GM21576 (cell line): Measurements from ENCODE around the gene GSG1L2.

Source experiments
- ATAC-seq: cut with Tn5 transposase; IDR thresholded peaks from one replicate; pipeline ENCODE4 v1.9.1; 2021; ENCODE audit warnings: mild to moderate bottlenecking, moderate library complexity; ENCODE audit not compliant: unreplicated experiment

Gene GSG1L2

GRCh38 chr17:9825641-9826150 is 3.8 kb upstream of the GSG1L2 start, which contains the start of gene GLP2R:
Gene GLP2R (plus strand): TSS chr17:9825924. CDS start chr17:9826064, 140 bp downstream.
- no peak for ATAC-seq

- ATAC-seq: no peak
Measured at GRCh38 chr17:9824797-9825338, 3.0 kb upstream of the GSG1L2 start.

DNA sequence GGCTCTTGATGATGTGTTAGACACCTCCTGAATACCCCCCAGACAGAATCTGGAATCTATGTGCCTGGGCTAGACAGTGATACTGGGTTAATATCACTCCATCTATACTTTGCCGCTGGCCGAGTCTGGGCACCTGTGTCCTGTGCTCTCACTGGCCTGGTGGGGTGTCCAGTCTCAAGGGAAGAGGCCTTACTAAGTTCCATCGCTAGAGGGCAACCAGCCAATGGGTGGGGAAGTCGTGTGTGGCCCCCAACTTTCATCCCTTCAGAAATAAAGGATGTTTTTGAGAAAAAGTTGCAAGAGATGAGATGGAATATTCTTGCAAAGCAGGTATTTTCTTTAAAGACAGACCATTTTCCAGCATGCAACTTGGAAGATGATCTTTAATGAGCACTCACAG is 2.2 kb upstream of the GSG1L2 start:
- ATAC-seq: no peak

DNA sequence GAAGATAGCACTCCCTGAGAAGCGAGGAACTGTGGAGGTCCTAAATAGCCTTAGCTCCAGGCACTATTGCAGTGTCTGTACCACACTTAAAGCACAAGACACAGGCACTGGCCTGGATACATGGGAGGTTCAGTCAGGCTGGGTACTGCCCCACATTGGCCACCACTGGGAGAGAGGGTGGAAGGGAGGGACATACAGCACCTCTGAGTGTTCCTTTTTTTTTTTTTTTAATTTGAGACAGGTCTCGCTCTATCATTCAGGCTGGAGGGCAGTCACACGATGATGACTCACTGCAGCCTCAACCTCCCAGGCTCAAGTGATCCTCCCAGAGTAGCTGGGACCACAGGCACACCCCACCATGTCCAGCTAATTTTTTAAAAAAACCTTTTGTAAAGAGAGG is 1.4 kb downstream of the GSG1L2 start:
- ATAC-seq: no peak

GRCh38 chr17:9818760-9819159 is 3.1 kb downstream of the GSG1L2 start:
- ATAC-seq: no peak

GRCh38 chr17:9817086-9817485 is 4.8 kb downstream of the GSG1L2 start:
- ATAC-seq: no peak

GRCh38 chr17:9816472-9816871 is 5.4 kb downstream of the GSG1L2 start:
- ATAC-seq: no peak

- no peak for ATAC-seq
Measured at GRCh38 chr17:9814337-9814945, 7.4 kb downstream of the GSG1L2 start.

- no peak for ATAC-seq
Measured at GRCh38 chr17:9813166-9813565, 8.7 kb downstream of the GSG1L2 start.

DNA sequence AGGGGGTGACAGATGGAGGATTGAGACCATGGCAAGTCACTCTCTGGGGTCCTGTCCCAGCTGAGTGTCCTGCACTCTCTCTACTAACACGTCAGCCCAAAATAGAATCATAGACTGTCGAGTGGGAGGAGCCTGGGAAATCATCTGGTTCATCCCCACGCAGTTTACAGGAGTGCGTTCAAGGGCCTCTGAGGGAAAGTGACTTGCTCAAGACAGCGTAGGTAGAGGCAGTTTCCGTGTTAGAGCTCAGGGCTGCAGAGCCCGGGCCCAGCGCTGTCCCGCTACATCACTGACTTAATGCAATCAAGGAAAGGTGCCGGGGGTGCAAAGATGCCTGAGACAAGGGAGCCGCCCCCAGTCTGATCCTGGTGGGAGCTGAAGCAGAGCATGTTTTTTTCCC is 10.3 kb downstream of the GSG1L2 start:
- ATAC-seq: no peak

DNA sequence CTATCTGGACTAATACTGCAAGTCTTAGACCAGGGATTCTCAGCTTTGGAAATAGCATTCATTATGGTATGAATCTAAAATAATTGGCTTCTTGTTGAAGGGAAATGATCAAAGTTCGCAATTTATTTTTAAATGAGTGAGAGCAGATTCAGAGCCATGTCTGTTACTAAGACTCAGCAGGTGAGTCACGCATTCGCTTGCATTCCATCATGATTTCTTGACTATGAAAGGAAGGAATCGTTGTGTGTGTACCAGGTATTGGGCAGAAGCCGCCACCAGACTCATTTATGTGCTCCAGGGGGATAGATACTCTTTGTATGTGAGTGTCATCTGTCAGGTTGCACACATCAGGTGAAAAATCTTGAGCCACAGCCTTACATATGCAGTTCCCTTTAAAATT is 10.8 kb downstream of the GSG1L2 start:
- no peak for ATAC-seq

- ATAC-seq: no peak
Measured at GRCh38 chr17:9810100-9810949, 11.6 kb downstream of the GSG1L2 start.

- no peak for ATAC-seq
Measured at GRCh38 chr17:9809409-9809808, 12.5 kb downstream of the GSG1L2 start.

DNA sequence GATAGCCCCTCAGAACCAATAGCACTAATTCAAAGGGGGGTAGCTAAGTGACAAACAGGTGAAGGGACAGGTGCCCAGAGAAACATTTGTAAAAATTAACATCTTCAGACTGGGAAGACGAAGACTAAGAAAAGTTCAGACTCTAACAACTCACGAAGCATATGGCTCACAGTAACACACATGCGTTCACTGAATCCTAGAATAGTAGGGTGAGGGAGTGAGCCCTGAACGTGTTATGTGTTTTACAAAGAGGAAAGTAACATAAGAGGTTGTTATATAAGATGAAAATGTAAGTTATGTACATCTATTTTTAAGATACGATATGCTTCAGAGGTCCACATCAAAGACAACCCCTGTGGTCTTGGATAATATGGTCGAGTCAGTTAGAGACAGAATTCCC is 15.2 kb downstream of the GSG1L2 start:
- ATAC-seq: no peak

GRCh38 chr17:9805769-9806168 is 16.1 kb downstream of the GSG1L2 start:
- no peak for ATAC-seq

GRCh38 chr17:9802697-9803096 is 19.2 kb downstream of the GSG1L2 start:
- ATAC-seq: no peak

GRCh38 chr17:9802294-9802693 is 19.6 kb downstream of the GSG1L2 start:
- ATAC-seq: no peak

- no peak for ATAC-seq
Measured at GRCh38 chr17:9801505-9801904, 20.4 kb downstream of the GSG1L2 start.

DNA sequence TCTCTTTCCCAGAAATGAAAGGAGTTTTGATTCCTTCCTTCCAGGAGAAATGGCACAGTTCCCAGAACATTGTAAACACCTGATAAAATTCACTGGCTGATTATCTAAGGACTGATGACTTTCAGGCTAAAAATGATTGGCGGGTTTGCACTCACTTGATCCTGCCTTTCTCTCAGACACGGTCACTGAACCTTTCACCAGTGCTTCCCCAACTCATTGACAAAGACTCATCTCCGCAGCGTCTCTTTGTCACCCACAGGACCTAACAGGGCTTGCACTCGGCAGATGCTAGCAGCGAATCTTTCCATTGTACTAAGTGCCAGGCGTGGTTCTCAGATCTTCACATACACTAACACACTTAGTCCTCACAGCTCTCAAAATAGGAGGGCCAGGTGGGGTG is 23.2 kb downstream of the GSG1L2 start:
- no peak for ATAC-seq

DNA sequence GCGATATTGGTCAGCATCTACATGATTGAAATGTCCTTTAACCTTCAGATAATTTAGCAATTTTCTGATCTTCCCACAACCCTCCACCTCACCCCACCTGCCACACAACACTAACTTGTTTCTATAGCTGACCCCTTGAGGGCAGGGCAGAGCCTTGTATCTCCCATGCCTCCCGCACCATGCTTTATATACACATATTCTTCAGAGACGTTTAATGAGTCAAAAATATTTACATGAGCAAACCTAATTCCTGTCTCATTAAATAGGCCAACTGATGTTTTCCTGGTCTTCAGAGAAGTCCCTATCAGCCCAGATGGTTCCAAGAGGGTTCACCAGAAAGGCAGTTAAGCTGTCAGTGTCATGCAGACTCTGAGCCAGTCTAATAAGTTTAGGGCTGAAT is 23.9 kb downstream of the GSG1L2 start:
- no peak for ATAC-seq

- ATAC-seq: no peak
Measured at GRCh38 chr17:9792181-9792840, 29.6 kb downstream of the GSG1L2 start.
